Left renal pelvis (tissue), 4 donors: ENCODE results near the gene IFNE. TPM values are rescaled to one million over a fixed set of nuclear protein-coding genes. Genes with fewer than 3 reads are reported as not detected.
"Not testable (repeated sequence)": the region's sequence is repeated elsewhere in the genome, so short reads cannot be mapped to it uniquely, and the experiment has no call there.

Experiments used
- DNase-seq, 4 donors: peaks; one replicate each; pipeline ENCODE4 v3.0.0-alpha.2; 2013; ENCODE audit warnings: low read depth in 4 of 4, low spot score in 3 of 4
- polyA plus RNA-seq, 4 donors: library from polyadenylated mRNA; unstranded; fragments of 120-200 nt; gene quantifications; one replicate each; pipeline ENCODE4 v1.2.1, GENCODE V29; 2013; ENCODE audit not compliant: insufficient read length in 4 of 4

IFNE gene
- polyA plus RNA-seq, 4 donors = 0.19 to 0.47 (median 0.20) TPM; not detected in 1

GRCh38 chr9:21499912-21500311, 17.8 kb upstream of the IFNE start:
- no peak for DNase-seq

GRCh38 chr9:21491756-21492155, 9.6 kb upstream of the IFNE start:
- DNase-seq = no peak

GRCh38 chr9:21481470-21482056, 550 bp downstream of the IFNE start:
- no peak for DNase-seq

- DNase-seq = no peak
Observed at GRCh38 chr9:21479152-21479702, 2.9 kb downstream of the IFNE start.

DNA sequence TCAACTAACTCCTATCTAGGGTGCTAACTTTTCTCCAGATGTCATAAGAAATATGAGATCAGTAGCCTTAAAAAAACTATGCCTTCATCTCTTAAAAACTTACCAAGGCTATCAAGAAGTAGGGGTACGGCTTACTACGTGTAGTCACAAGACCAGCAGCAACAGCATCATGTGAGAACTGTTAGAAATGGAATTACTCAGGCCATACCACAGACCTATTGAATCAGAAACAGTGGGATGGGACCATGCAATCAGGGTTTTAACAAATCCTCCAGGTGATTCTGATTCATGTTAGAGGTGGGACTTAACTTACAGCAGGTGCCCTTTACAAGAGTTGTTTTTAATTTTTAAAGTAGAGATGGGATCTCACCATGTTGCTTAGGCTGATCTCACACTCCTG, 4.6 kb downstream of the IFNE start:
- no peak for DNase-seq

GRCh38 chr9:21473236-21473635, 8.9 kb downstream of the IFNE start:
- no peak for DNase-seq

DNA sequence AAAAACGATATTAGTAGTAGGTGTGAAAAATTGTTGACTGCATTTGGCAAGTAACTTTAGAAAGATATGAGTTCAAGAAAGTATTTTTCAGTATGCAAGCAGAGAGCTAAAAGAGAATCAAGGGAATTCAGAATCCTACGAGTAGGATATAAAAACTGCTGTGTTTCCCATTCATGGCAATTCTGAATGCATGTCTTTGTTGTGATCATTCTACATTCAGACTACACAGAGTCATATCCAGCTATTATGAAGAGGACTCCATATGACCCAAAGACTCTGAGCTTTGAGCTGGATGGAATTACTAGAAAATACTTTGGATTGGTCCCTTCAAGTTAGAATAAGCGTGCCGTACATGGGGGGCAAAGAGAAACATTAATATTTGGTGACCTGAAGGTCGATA, 12.0 kb downstream of the IFNE start:
- no peak for DNase-seq

- DNase-seq = peak in 3 of 4 donors; percentile 20 to 31 (median 21)
Observed at GRCh38 chr9:21465859-21466518, 16.1 kb downstream of the IFNE start.

GRCh38 chr9:21465138-21465537, 17.0 kb downstream of the IFNE start:
- no peak for DNase-seq

DNA sequence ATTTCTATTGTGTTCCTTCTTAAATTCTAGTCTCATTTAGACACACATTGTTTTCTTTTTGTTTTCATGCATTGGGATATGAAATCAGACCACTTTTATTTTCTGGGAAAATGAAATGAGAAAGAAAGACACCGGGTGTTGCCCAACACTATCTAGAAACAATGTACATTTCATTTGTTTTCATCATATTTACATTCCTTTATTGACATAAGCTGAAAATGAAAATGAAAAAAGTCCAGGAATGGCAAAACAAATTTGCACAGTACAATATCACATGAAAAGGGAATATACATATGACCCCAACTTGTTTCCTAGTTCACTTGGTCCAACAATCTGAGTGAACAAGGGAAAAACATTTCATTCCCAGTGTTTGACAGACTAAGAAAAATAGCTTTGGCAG, 20.7 kb downstream of the IFNE start:
- DNase-seq = no peak

GRCh38 chr9:21455320-21455719, 26.8 kb downstream of the IFNE start:
- no peak for DNase-seq

GRCh38 chr9:21454149-21454548, 28.0 kb downstream of the IFNE start:
- DNase-seq = no peak

DNA sequence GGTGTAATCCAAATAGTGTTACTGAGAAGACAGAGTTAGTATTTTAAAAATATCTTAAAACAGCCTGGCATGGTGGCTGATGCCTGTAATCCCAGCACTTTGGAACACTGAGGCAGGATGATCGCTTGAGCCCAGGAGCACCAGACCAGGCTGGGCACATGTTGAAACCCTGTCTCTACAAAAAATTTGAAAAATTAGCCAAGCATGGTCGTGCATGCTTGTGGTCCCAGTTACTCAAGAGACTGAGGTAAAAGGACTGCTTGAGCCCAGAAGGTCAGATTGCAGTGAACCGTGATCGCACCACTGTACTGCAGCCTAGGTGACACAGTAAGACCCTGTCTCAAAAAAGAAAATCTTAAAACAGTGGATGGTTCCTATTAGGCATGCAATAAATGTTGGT, 29.4 kb downstream of the IFNE start:
- DNase-seq = no peak

GRCh38 chr9:21450733-21451394, 31.2 kb downstream of the IFNE start:
- DNase-seq = no peak

DNA sequence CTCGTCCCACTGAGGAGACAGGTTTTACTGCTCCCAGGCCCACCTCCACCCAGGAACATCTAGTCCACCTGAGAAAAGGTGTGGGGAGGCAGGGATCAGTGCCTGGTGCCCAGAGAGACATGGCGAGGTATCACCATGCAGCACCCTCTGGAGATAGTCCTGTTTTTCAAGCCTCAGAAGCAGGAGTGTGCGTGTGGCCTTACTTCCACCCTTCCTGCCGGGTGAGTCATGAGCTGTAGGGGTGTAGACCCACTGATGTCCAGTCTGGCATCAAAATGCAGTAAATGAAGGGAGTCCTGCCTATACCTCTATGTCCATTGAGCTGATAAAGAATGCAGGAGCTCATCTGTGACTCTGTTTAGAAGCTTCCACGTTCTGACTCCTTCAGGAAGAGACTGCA, 32.8 kb downstream of the IFNE start:
- not testable (repeated sequence) for DNase-seq

- no peak for DNase-seq
Observed at GRCh38 chr9:21443849-21444625, 38.1 kb downstream of the IFNE start.

DNA sequence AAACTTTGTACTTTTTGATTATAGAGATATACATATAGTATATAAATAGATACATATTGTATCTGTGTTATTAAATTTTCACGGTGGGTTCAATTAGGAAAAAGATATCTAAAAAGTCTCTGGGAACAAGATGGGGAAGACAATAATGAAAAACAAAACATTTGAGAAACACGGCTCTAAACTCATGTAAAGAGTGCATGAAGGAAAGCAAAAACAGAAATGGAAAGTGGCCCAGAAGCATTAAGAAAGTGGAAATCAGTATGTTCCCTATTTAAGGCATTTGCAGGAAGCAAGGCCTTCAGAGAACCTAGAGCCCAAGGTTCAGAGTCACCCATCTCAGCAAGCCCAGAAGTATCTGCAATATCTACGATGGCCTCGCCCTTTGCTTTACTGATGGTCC, 42.0 kb downstream of the IFNE start, which contains the start of gene IFNA1:
TSS of gene IFNA1 (plus strand) at position 301 of the 400 bp plus-strand sequence. CDS start at position 370, 69 bp downstream.
- no peak for DNase-seq

DNA sequence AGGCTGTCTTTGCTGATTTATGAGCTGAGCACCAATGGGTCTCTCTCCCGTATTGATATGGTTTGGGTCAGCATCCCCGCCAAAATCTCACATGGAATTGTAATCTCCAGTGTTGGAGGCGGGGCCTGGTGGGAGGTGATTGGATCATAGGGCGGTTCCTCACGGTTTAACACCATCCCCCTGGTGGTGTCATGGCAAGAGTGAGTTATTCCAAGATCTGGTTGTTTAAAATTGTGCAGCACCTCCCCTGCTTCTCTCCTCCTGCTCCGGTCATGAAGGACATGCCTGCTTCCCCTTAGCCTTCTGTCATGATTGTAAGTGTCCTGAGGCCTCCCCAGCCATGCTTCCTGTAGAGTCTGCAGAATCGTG, 47.1 kb downstream of the IFNE start:
- not testable (repeated sequence) for DNase-seq

GRCh38 chr9:21434202-21435014, 47.7 kb downstream of the IFNE start:
- DNase-seq = no peak
